Osteocyte (in vitro differentiated cells): ENCODE measurements around the gene ATXN1. TPM values are rescaled to one million over a fixed set of nuclear protein-coding genes. Genes with fewer than 3 reads are reported as not detected.

Experiments
- DNase-seq: peaks from one replicate; pipeline ENCODE4 v3.0.0; 2021; ENCODE audit warnings: mixed read lengths; ENCODE audit not compliant: unreplicated experiment; ENCODE audit errors: extremely low spot score
- H3K27ac Mint-ChIP-seq: one replicate; pipeline ENCODE4 v1.8.0; 2021; ENCODE audit warnings: mild to moderate bottlenecking, mixed read lengths; ENCODE audit not compliant: unreplicated experiment
- H3K27me3 Mint-ChIP-seq: one replicate; pipeline ENCODE4 v1.8.0; 2021; ENCODE audit warnings: mixed read lengths; ENCODE audit not compliant: unreplicated experiment
- H3K36me3 Mint-ChIP-seq: one replicate; pipeline ENCODE4 v1.8.0; 2021; ENCODE audit warnings: mixed read lengths; ENCODE audit not compliant: unreplicated experiment
- H3K4me1 Mint-ChIP-seq: one replicate; pipeline ENCODE4 v1.8.0; 2021; ENCODE audit warnings: mixed read lengths; ENCODE audit not compliant: unreplicated experiment
- H3K4me3 Mint-ChIP-seq: one replicate; pipeline ENCODE4 v1.8.0; 2021; ENCODE audit warnings: mild to moderate bottlenecking, moderate library complexity, mixed read lengths; ENCODE audit not compliant: unreplicated experiment
- H3K9me3 Mint-ChIP-seq: one replicate; pipeline ENCODE4 v1.8.0; 2021; ENCODE audit warnings: mixed read lengths; ENCODE audit not compliant: unreplicated experiment
- total RNA-seq: library from RNA; stranded (reverse); gene quantifications from 2 replicates; pipeline ENCODE4 v1.2.1, GENCODE V29; 2021
- TF ChIP-seq, protein P1 (sequence below): fragments of 200-600 bp; sonication (generic); IDR thresholded peaks from 2 replicates; pipeline ENCODE4 v1.5.0; 2021; ENCODE audit warnings: antibody characterized with exemption, mild to moderate bottlenecking, moderate library complexity

The ATXN1 gene
- total RNA-seq, 1 donor from 2014 or later, result 54.4 TPM

DNA sequence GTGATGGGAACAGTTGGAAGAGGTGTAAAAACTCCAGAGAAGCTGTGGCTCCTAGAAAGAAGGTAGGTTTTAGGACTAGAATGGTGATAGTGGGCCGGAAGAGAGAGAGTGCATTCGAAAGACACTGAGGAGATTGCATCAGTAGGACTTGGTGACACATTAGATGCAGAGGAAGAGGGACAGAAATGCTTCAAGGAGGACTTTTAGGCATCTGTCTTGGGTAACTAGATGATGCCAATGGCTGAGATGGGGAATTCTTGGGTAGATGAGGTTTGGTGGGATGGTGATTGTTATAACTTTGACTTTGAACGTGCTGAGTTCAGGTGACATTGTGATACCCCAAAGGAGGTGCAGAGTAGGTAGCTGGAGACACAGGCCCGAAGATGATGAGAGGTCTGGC lies 326.4 kb downstream of the ATXN1 start:
- Mint-ChIP-seq H3K9me3 (peaks cover 4% of the 10 kb centered on the region), H3K4me1 (peaks cover 48% of the 10 kb centered on the region), H3K4me3 (no peak overlapping the region), H3K27ac (peak overlapping the region; percentile 7), H3K36me3 (peaks cover 19% of the 10 kb centered on the region), H3K27me3 (no peaks in the 10 kb centered on the region)
- no peak for DNase-seq
- TF ChIP-seq, protein P1, sequence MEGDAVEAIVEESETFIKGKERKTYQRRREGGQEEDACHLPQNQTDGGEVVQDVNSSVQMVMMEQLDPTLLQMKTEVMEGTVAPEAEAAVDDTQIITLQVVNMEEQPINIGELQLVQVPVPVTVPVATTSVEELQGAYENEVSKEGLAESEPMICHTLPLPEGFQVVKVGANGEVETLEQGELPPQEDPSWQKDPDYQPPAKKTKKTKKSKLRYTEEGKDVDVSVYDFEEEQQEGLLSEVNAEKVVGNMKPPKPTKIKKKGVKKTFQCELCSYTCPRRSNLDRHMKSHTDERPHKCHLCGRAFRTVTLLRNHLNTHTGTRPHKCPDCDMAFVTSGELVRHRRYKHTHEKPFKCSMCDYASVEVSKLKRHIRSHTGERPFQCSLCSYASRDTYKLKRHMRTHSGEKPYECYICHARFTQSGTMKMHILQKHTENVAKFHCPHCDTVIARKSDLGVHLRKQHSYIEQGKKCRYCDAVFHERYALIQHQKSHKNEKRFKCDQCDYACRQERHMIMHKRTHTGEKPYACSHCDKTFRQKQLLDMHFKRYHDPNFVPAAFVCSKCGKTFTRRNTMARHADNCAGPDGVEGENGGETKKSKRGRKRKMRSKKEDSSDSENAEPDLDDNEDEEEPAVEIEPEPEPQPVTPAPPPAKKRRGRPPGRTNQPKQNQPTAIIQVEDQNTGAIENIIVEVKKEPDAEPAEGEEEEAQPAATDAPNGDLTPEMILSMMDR, result no peak

DNA sequence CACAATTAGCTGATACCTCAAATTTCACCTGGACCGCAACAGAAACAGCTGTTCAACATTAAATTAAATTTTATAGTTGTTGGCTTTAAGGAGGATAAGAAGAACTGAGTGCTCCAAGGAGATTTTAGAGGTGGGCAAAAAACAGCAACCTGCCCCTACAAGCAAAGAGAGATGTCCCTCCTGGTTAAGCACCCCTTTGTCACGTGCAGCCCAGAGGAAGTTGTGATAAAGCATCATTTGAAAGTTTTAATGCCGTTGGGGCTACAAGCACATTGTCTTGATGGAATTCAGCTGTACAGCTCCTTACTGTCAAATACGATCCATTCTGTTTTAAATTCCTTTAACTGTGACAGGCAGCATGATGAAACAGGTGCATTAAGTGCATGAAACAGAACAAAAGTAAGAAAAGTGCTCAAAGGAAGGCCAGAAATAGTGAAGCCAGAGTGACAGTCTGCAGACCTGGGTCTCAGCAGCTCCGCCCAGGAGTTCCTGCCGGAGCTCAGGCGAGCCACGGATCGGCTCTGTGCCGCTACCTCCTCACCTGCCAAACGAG lies 327.8 kb downstream of the ATXN1 start:
- Mint-ChIP-seq H3K27me3 (no peaks in the 10 kb centered on the region), H3K4me3 (no peak overlapping the region), H3K4me1 (peaks cover 44% of the 10 kb centered on the region), H3K27ac (no peak overlapping the region), H3K9me3 (peaks cover 4% of the 10 kb centered on the region), H3K36me3 (peaks cover 19% of the 10 kb centered on the region)
- TF ChIP-seq, protein P1, result no peak
- no peak for DNase-seq

DNA sequence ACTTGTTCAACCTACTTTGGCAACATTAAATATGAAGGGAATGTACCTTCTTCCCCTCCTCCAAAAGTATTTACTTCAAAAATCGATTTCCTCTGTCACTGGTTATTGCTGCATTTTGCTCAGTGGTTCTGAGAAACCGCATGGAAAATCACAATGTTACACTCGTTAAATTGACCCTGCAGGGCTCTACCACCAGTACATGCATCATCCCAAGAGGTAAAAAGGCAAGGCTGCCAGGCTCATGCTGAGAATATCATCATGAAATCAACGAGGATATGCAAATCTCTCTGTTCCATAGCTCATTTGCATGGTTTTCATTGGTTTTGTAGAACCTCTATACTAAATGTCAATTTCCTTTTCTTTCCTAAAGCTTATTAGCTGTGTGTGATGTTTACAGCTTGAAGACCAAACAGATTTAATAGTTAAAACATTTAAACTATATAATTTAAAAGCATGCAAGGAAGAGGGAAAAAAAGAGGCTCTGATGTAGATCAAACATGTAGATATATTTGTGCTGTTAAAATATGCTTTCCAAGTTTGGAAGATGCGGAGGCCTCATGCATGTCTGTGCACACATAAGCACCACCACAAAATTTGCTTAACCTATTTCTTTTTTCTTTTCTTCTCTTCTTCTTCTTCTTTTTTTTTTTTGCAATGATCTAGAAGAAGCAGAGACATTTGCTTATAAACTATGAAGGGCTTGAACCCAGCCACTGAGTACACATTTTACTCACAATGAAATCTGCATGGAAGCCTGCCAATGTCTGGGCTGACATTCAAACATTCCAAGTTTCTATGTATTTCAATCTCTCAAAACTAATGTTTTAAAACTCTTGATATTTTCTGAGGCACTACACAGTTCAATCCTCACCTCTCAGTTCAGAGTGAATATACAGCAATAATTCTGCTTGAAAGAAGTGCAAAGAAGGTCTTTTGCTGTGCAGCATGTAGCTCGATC lies 328.9 kb downstream of the ATXN1 start:
- Mint-ChIP-seq H3K36me3 (peaks cover 19% of the 10 kb centered on the region), H3K9me3 (peaks cover 4% of the 10 kb centered on the region), H3K4me1 (peaks cover 44% of the 10 kb centered on the region), H3K4me3 (no peak overlapping the region), H3K27ac (peak overlapping the region; percentile 46), H3K27me3 (no peaks in the 10 kb centered on the region)
- TF ChIP-seq, protein P1, result no peak
- DNase-seq, result no peak

DNA sequence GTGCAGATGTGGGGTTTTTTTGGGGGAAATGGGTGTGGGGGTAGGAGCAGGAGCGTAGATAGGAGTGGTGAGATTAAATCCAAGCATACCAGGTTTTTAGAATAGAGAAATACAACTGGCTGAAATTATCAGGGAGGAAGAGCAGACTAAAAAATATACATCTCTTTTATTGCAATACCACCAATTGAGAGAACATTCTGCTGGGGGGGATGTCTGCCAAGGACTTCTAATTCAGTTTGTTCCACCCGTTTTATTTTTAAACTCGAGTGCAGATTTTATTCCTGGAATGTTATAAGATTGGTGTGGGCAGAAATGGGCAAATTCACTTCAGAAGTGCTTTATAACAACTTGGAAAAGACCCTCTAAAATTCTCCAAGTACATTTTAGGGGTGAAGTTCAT lies 330.2 kb downstream of the ATXN1 start:
- TF ChIP-seq, protein P1, result no peak
- no peak for DNase-seq
- H3K27ac Mint-ChIP-seq, result peak overlapping the region; percentile 55

DNA sequence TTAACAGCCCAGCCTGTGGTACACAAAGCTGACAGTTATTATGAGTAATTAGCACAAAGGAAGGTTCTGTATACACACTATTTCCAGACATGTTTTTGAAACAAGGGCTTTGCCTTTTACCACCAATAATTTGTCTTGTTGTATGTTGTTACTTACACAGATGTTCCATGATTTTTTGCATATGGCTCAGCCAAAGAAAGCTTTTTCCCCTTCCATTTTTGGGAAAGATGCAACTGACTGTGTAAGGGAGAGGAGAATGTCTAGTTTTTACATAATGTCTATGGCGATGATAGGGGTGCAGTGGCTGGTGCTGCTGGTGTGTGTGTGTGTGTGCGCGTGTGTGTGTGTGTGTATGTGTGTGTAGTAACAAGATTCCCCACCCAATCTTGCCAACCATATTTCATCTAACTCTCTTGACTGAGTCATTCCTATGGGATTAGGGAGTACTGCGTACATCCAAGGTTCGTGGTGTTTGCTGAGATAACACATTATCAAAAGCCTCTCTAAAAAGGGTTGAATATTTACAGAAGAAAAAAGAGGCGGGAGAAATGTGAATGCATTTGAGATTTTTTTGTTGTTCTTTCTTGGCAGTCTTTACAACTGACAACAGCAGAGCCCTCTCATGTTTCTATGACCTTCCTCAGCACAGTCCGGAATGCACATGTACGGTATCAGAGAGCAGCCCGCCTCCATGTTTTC lies 330.7 kb downstream of the ATXN1 start:
- peaks cover 4% of the 10 kb centered on the region for H3K9me3 Mint-ChIP-seq
- H3K4me3 Mint-ChIP-seq, result no peak overlapping the region
- H3K36me3 Mint-ChIP-seq, result peaks cover 22% of the 10 kb centered on the region
- DNase-seq, result no peak
- peaks cover 44% of the 10 kb centered on the region for H3K4me1 Mint-ChIP-seq
- H3K27ac Mint-ChIP-seq, result peak overlapping the region; percentile 55
- TF ChIP-seq, protein P1, result no peak
- H3K27me3 Mint-ChIP-seq, result no peaks in the 10 kb centered on the region

More for the DNA sequence above, 330.2 kb downstream of the ATXN1 start:
- peaks cover 18% of the 10 kb centered on the region for H3K36me3 Mint-ChIP-seq
- H3K9me3 Mint-ChIP-seq, result peaks cover 4% of the 10 kb centered on the region
- no peak overlapping the region for H3K4me3 Mint-ChIP-seq
- H3K27me3 Mint-ChIP-seq, result no peaks in the 10 kb centered on the region
- peaks cover 44% of the 10 kb centered on the region for H3K4me1 Mint-ChIP-seq
